SHP77 (cell line): ENCODE data around the gene CSMD2.

Experiments
- DNase-seq, 2 experiments: peaks; one replicate each; lab custom pipeline; 2025; lab: John Stamatoyannopoulos, UW

CSMD2 gene

DNA sequence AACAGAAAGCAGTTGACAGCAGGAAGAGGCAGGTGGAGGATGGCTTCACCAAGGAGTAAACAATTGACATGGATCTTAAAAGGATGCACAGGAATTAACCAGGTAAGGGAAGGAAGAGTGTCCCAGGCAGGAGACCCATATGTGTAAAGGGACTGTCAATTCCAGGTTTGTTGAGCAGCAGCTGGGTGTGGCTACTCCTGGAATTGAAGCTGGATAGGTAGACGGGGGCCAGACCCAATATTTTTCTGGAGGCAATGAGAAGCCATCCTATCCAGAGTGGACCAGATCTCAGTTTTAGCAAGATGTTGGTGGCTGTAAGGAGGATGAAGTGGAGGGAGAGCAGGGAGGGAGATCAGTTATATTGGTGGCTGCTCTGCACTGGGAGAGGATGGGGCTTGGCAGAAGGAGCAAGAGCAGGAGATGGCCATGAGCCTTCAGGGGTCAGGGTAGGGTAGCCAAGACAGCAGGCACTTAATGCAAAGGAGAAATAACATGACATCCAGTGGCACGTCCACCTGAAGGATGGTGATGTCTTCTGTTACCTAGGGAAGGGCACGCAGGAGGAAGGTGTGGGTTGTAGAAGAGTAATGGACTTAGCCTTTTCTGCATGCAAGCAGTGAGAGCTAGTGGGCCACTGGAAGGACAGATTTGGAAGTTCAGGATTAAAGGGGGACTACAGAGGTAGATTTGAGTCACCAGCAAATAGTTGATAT is 447.9 kb downstream of the CSMD2 start:
- no peak for DNase-seq

DNA sequence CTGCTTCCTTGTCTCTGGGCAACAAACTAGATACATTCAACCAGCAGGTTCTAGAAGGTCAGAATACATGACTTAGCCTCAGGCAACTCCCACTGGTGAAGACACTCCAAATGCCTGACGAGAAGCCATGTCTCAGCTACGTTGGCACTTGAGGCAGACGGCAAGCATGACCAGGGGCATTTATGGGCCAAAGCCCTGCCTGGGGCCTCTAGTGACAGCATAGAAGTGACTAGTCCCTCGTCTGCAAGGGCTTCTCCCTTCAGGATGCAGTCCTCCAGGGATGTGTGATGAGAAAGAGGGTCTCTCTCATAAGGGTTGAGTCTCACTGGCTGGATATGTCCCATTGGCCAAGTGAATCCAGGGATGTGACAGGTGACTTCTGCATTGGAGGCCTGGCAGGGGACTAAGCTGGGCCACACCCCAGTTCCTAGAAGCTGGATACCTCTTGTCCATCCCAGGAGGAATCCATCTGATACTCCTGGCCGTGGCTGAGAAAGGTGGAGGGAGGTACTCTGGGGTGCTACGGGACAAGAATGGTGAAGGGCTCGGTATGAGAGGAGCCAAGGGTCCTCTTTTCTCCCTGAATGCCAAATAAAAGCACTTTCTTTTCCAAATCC is 449.7 kb downstream of the CSMD2 start:
- no peak for DNase-seq

DNA sequence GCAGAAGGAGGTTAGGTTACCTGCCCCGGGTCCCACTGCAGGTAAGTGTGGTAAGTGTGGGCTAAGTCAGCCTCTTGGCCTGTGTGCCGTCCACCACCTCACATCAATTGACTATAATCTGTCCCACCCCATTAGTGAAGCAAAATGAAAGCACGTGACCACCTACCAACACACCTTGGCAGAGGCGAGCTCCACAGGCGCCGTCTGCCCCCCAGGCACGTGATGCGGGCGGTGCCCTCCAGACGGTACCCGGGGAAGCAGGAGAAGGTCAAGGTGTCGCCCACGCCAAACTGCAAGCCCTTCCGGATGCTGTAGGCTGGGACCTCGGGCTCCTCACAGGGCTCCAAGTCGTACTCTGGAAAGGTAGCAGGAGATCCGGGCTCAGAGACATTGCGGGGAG is 450.6 kb downstream of the CSMD2 start:
- DNase-seq = no peak

DNA sequence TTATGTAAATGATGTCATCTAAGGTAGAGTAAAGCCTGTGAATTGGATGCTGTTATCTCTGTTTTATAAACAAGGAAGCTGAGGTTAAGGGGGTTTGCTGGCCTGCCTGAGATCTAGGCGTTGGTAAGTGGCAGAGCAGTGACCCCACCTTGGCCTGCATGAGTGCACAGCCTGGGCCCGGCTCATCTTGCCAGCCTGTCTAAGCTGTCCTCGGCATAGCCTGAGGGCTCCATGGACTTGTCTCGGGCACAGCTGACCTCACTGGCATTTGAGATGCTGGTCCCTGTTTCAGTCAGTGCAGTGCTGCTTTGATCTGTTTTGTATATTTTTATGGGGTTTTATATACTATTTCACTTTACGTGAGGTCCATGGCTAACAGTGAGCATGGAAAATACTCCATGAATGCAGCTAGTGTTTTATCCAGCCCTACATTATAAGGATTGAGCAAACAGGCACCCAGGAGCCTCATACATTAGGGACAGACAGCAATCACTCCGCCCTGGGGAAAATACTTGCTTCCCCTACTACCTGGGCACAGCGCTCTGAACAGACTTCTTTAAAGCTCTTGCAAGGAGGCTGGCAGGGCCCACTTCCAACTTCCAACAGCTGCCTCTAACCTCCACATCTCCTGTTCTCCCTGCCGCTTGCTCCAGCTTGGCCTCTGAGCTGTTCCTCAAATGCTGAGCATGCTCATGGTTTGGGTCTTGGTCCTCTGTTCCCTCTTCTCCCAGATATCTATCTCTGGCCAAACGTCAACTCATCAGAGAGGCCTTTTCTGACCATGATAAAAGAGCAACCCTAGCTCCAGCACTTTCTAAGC is 451.8 kb downstream of the CSMD2 start:
- no peak for DNase-seq

DNA sequence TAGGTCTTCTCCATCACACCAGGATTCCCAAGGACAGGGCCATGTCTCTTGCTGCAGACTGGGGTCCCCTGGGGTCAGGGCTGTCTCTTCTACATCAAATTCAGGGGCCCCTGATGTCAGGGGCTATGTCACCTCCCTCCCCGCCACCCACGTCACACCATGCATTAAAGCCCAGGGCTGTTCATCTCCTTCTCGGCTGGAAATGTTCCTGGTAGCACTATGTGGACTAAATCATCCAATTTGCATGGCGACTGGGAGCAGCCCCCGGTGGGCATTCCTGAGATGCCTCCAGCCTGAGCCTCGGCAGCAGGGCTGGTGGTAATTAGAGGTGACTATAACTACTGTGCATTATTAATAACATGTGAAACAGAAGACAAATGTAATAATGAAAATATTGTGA is 452.8 kb downstream of the CSMD2 start:
- DNase-seq = no peak

DNA sequence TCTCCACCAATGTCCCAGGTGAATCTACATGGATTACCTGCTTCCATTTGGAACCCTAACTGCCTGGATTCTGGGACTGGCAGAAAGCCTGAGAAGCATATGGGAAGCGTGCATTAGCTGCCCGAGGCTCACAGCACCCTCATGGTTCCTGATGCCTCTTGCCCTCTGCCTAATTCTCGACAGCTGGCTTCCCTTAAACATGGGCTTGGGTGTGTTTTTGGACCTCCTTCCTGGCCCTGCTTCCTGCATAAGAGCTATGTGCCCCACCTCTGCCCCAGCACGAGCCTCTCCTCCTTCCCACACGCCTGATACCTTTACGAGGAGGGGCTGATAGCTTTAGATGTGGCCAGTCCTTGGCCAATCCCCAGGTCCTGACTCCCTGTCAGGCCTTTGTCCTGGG is 453.5 kb downstream of the CSMD2 start:
- DNase-seq = no peak

DNA sequence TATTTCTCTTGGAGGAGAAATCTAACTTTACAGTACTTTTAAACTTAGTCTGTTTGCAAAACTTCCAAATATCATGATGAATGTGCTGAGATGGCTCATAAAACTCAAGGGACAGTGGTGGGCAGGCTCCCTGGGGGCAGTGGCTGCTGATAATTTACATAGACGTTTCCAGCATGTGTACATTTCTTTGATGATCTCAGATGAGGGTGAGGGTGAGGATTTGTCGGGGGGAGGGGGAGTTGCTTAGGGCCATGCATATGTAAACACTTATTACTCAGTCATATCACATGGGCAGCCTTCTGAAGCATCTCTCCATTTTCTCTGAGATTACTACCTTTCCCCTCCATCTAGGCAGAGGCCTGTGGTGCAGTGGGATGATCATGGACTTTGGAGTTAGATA is 454.1 kb downstream of the CSMD2 start:
- DNase-seq = no peak

DNA sequence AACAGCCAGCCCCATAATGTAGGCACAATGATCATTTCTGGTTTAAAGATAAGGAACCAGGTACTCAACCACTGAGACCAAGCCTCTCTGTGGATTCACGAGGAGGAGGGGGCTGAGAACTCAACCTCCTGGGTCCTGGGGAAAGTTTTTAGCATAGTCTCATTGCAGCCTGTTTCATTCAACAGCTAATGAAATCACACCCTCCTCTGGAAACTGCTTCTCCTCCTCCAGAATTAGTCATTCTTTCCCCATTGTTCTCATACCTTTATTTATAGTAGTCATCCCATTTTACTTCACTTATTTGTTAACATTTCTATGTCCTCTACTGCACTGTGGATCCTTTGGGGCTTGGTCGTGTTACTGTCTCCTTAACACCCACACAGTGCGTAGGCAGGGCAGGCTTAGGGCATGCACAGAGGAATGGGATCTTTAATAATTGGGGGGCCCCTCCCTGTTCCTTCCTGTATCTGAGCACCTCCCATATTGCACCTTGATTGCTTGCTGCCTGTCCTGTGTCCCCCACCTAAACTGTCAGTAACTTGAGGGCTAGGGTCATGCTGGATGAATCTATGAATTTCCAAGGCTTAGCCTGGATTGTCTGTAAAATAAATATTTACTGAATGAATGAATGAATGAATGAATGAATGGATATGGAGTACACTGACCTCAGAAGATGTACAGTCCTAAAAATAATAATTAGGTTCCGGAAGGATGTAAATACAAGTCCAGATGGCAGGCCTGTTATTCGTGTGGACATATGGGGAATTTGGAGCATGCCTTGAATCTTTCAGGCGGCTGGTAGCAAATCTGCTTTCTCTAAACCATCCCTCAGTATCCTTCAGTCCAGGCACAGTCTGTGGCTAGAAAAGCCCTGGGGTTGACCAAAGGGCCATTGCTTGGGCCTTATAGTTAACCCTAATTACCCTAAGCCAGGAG is 455.0 kb downstream of the CSMD2 start:
- DNase-seq = no peak

DNA sequence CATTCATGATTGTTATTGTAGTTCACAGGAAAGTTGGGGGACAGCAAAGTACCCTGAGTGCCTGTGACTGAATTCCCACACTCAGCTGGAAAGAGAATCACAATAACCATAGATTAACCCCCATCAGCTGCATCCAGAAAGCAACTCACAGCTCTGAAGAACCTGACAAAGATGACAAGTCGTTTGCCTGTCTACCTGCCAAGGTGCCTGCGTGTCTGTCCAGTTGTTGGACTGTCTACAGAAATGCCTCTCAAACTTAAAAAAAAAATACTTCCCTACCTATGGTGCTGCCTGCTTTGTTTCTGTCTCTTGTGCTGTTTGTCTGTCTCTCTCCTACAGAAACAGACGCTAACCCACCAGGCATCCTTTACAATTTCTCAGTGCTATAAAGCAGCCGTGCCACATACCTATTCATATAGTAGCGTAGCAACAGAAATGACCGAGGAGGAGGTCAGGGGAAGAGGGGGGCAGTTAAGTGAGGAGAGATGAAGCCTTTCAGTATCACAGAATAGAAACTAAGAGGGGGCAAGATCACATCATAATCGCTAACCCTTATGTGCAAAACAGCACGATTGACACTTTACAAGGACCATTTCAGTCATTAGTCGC is 455.8 kb downstream of the CSMD2 start:
- no peak for DNase-seq

DNA sequence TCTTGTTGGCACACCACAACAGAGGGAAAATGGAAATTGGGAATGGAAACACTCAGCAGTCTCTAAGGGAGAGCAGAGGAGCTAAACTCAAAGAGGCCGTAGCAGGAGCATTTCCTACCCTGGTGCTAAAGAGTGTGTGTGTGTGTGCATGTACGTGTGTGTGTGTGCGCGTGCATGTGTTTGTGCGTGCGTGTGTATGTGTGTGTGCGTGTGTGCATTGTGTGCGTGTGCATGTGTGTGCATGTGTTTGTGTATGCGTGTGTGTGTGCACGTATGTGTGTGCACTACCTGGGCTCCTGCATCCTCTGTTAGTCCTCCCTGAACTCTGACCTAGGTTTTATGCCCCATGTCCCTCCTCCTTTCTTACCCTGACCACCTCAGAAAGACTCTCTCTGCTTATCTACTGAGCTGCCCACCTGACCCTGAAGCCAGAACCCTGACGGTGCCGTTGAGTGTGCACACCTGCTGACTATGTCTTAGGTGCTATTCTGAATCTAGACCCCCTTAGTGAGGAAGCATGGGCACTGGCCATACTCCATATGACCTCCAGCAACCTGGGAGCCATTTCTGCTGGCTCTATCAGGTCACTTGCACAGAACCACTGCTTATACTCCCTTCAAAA is 458.3 kb downstream of the CSMD2 start:
- DNase-seq = no peak

DNA sequence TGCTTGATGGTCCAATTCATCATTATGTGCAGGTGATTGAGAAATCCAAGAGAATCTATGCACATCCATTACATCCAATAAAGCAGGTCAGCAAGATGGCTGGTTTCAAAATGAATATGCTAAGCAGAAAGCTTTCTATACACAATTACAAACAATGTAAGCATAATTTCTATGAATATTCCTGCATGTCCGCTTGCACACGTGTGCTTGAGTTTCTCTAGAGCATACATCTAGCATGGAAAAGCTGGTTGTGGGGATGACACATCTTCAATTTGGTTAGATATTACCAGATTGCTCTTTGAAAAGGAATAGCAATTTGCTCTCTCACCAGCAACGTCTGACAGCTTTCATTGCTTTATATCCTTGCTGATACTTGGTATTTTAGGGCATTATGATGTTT is 461.6 kb downstream of the CSMD2 start:
- DNase-seq = no peak

DNA sequence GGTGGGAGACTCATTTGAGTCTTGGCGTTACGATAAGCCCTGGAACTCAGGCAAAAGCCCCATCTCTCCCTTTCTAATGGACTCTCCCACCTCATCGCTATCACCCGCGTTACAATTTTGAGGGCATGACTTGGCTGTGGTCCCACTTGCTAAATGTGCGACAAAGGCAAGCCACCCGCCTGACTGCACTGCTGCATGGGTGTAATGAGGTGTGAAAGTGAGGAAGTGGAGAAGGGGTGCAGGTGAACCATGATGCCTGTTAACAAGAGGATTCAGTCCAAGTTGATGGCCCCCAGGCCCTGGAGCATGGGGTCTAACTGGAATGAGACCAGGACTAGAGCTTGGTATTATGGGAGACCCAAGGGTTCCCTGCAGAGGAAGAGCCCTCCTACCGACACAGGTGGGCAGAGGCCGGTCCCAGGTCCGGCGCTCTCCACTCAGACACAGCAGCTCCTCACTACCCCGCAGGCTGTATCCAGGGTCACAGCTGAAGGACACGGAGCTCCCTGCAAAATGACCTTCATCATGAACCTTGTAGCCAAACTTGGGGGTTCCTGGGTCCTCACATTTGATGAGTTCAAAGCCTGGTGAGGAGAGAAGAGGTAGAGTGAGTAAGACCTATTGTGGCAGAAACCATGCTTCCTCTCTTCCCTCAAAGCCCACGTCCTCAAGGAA is 466.5 kb downstream of the CSMD2 start:
- no peak for DNase-seq

DNA sequence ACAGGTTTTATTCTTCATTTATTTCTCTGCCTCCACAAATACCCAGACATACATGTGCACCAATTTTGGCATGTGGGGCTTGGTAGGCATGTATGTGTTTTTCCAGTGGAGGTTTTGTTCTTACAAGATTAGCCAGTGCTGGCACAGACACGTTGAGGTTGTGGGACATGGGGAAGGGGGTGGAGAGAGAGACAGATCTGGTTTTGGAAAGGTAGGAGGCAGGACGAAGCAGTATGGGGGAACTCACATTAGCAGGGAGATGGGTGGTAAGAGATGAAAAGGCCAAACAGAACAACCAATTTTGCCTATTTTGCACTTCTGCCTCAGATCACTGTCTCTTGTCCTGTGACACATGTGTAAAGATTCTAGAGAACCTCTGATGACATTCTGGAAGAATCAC is 467.2 kb downstream of the CSMD2 start:
- no peak for DNase-seq

DNA sequence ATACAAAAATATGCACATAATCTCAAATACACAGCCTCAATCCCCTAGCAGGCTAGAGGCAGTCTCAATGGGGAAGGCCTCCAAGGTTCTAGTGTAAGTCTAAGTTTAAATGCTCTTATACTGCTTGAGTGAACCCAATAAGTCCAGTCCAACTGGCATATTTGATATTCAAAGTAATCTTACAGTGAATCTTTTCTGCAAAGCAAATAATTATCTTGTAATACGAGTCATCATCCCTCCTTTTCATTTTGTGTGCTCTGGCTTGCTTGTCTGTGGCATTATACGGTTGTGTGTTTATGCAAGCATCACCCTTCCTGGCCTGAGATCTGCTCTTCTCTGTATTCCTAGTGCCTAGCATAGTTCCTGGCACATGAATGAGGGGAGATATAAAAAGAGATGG is 468.1 kb downstream of the CSMD2 start:
- no peak for DNase-seq

DNA sequence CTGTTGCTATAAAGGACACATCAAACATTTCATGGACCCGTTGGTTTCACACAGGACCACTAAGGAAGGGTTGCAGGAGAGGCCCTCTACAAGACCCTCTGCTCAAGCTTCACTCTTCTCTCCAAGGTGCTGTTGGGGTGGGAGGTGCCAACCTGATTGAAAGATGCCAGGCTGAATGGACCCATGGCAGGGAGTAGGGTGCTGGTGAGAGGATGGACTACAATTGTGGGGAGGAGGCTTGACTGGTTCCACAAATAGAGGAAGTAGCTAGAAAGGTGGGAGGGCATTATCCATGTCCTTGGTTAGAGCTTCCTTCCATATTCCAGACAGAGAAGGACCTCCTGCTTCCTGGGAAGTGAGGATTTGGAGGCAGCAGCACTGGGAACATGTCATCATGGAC is 468.7 kb downstream of the CSMD2 start:
- DNase-seq = no peak

DNA sequence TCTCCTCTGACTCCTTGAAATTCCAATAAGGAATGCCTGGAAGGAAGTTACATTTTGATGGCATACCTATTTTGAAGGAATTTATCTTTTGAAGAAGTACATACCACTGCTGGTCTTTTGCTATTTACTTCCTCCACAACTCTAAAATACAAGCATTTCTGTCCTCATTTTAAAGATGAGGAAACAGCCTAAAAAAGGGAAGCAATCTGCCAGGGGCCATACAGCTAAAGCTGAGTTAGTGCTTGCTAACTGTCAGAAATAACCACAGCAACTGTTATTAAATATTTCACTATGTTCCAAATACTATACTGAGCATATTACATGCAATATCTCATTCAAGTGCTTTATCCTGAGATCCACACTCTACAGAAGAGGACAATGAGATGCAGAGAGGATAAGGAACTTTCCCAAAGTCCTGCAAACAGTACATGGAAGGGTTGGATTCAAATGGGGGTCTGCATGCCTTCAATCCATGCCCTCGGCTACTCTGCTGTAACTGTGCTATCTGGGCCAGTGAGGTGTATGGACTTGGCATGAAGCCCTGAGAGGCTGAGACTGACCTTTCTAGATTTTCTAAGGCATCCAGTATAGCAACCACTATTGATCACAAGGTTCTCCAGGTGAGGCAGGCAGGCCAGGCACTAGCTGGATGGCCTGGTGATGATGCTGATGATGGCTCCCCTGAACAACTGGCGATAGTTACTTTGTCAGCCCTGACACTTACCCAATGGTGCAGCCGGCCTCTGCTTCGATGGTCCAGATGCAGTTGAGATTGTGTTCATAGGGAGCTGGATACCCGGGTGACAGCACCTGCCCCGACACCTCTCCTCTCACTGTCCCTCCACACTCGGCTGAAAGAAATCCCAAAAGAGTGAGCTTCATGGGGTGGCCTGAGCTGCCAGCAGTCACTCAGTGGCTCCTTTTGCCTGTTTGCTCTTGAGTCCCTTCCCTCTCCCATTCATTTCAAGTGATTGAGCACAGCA is 472.5 kb downstream of the CSMD2 start:
- DNase-seq = no peak

DNA sequence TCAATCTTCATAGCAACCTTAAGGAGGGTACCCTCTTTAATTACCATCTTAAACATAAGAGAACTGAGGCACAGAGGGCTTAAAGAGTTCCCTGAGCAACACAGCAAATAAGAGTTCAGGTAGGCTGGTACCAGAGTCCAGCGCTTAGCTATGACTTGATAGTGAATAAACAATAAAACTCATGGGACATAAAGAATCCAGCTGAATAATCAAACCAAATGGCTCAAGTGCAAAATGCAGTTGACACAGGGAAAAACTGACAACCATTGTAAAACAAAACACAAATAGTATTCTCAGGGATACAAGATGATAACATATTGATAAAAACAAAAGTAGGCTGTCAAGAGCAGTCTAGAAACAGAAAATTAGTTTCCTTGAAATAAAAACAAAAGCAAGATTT is 478.0 kb downstream of the CSMD2 start:
- DNase-seq = peak; percentile 0 to 7

DNA sequence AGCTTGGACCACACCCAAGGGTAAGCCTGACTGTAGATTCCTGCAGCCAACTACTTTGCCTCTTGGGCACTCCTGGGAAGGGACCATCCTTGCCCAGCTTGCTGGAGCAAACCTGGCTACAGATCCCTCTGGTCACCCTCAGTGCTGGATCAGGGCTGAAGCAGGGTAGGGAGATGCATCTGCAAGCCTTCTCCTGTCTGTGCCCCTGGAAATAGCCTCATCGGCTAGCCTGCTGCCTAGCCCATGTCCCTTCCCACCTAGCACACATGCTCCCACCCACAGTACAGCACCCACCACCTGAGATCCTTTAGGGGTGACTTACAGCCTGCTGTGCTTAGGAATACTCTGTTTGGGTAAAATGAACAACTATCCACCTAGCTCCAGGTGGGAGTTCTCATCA is 478.5 kb downstream of the CSMD2 start:
- DNase-seq = no peak

DNA sequence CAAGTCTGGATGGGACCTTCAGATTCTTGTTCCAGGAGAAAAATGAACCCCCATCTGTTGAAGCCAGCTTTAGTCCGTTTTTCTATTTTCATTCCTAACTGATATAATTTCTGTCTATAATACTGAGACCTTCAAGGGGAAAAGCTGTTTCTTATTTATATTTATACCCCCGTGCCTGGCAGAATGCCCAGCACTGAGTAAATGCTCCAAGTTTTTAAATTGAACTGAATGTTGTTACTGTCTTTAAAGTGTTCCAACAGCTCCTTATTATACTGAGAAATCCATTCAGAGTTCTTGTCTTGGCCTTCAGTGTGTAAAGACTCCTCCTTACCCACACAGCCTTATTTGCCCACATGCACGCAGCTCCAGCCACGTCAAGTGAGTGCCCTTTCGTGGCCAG is 479.8 kb downstream of the CSMD2 start:
- no peak for DNase-seq
